ENCODE measurements around the gene CDH2. TPM values are rescaled to one million over a fixed set of nuclear protein-coding genes. Genes with fewer than 3 reads are reported as not detected.

The CDH2 gene
- total and polyA plus RNA-seq, 2 experiments from 2014 or later = 14.7 to 36.9 TPM

GRCh38 chr18:28063926-28064325 lies 113.0 kb downstream of the CDH2 start:
- no peaks in the 10 kb centered on the region for H3K27me3 ChIP-seq (ENCODE audit: insufficient read depth)
- peak overlapping the region; percentile 32; the same call in 1 of the 2 replicates for H3K4me2 ChIP-seq
- no peak overlapping the region for H3K27ac ChIP-seq (ENCODE audit: low read depth)
- no peak overlapping the region for H3K4me3 Mint-ChIP-seq
- H3K27ac Mint-ChIP-seq = no peak overlapping the region
- no peak for DNase-seq (ENCODE audit: low spot score)
- H3K36me3 Mint-ChIP-seq (ENCODE audit: low read depth) = no peaks in the 10 kb centered on the region
- no peaks in the 10 kb centered on the region for H3K9me2 ChIP-seq (ENCODE audit: insufficient read depth)
- H3K79me2 ChIP-seq (replicated peaks; ENCODE audit: insufficient read depth) = peaks cover 4% of the 10 kb centered on the region; the same call in 1 of the 2 replicates
- no peaks in the 10 kb centered on the region for H3K27me3 Mint-ChIP-seq (ENCODE audit: insufficient read depth, low read depth, poor library complexity)
- no peak overlapping the region for H2AFZ ChIP-seq
- peaks cover 4% of the 10 kb centered on the region; the same call in 1 of the 2 replicates for H3K36me3 ChIP-seq (ENCODE audit: insufficient read depth)
- H3K4me1 Mint-ChIP-seq = peaks cover 19% of the 10 kb centered on the region
- H3K4me3 ChIP-seq = no peak overlapping the region
- no peak for TF ChIP-seq ZNF114 (CRISPR knock-in tag; IDR thresholded peaks at IDR 0.05)
- no peak for TF ChIP-seq ZNF331 (CRISPR knock-in tag; IDR thresholded peaks at IDR 0.05; ENCODE audit: low read depth)
- no peak for TF ChIP-seq JUNB (IDR thresholded peaks at IDR 0.05; ENCODE audit: unreplicated experiment)
- no peak for TF ChIP-seq ZNF462 (CRISPR knock-in tag; IDR thresholded peaks at IDR 0.05)
- TF ChIP-seq, protein P1, sequence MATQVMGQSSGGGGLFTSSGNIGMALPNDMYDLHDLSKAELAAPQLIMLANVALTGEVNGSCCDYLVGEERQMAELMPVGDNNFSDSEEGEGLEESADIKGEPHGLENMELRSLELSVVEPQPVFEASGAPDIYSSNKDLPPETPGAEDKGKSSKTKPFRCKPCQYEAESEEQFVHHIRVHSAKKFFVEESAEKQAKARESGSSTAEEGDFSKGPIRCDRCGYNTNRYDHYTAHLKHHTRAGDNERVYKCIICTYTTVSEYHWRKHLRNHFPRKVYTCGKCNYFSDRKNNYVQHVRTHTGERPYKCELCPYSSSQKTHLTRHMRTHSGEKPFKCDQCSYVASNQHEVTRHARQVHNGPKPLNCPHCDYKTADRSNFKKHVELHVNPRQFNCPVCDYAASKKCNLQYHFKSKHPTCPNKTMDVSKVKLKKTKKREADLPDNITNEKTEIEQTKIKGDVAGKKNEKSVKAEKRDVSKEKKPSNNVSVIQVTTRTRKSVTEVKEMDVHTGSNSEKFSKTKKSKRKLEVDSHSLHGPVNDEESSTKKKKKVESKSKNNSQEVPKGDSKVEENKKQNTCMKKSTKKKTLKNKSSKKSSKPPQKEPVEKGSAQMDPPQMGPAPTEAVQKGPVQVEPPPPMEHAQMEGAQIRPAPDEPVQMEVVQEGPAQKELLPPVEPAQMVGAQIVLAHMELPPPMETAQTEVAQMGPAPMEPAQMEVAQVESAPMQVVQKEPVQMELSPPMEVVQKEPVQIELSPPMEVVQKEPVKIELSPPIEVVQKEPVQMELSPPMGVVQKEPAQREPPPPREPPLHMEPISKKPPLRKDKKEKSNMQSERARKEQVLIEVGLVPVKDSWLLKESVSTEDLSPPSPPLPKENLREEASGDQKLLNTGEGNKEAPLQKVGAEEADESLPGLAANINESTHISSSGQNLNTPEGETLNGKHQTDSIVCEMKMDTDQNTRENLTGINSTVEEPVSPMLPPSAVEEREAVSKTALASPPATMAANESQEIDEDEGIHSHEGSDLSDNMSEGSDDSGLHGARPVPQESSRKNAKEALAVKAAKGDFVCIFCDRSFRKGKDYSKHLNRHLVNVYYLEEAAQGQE (IDR thresholded peaks at IDR 0.05; ENCODE audit: unreplicated experiment) = no peak
- no peak for TF ChIP-seq STAT1 (IDR thresholded peaks at IDR 0.05; ENCODE audit: unreplicated experiment)
- no peak for TF ChIP-seq EZH2phosphoT487 (IDR thresholded peaks at IDR 0.05; ENCODE audit: unreplicated experiment)
- TF ChIP-seq, protein P2, sequence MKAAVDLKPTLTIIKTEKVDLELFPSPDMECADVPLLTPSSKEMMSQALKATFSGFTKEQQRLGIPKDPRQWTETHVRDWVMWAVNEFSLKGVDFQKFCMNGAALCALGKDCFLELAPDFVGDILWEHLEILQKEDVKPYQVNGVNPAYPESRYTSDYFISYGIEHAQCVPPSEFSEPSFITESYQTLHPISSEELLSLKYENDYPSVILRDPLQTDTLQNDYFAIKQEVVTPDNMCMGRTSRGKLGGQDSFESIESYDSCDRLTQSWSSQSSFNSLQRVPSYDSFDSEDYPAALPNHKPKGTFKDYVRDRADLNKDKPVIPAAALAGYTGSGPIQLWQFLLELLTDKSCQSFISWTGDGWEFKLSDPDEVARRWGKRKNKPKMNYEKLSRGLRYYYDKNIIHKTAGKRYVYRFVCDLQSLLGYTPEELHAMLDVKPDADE (IDR thresholded peaks at IDR 0.05) = no peak
- TF ChIP-seq EZH2 (IDR thresholded peaks at IDR 0.05; ENCODE audit: low read depth, unreplicated experiment) = no peak
- no peaks in the 10 kb centered on the region for H3F3A ChIP-seq (replicated peaks; ENCODE audit: low read depth)
- H3K9me3 Mint-ChIP-seq = no peaks in the 10 kb centered on the region; the same call in 1 of the 3 replicates
- no peaks in the 10 kb centered on the region for H4K20me1 ChIP-seq (replicated peaks; ENCODE audit: insufficient read depth)
- peaks cover 8% of the 10 kb centered on the region for H3K4me1 ChIP-seq (ENCODE audit: insufficient read depth)
- ATAC-seq = no peak
